ENCODE data around the gene SLC39A1. TPM values are rescaled to one million over a fixed set of nuclear protein-coding genes. Genes with fewer than 3 reads are reported as not detected.

SLC39A1 gene
- total and polyA plus RNA-seq, 9 of the 15 experiments (the other 6 are each of a cell fraction or from before 2014, with no cell fraction given) = 9.9 to 81.1 (median 62.7) TPM

DNA sequence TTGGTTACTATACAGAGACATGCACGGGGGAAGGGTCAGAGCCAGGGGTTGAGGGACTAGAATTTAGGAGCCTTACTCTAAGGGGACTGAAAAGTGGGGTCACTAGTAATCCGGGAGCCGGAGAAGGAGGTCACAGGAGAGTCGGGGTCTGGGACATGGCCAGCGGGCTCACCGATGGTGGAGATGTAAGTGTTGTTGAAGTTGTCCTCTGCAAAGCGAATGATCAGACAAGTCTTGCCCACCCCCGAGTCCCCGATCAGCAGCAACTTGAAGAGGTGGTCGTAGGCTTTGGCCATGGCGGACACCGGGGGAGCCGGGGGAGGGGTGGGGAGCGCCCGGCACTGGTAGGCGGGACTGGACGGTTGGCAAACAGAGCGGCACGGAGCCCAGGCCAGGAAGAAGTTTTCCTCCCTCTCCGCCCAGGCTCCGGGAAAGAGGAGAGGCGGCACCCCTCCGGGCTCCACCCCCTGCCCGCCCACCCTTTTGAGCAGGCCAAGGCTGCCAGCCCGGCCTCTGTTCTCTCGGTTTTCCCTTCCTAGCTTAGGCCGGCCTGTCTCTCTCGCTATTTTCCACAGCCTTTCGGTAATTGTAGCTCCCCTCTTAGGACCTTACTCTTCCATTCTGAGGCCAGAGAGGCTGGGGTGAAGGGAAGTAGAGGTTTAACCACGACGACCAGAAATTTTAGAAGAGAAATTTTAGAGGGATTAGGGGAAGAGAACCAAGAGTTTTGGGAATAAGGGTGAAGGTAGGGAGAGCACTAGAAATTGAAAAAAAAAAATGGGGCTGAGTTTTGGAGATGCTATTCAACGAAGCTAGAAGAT is 22.8 kb upstream of the SLC39A1 start, which contains the start of gene RAB13 (continued):
- TF ChIP-seq JUND (IDR thresholded peaks at IDR 0.05; ENCODE audit: borderline replicate concordance, low read depth, low read length) (no peak), JUND (tag; IDR thresholded peaks at IDR 0.05; ENCODE audit: borderline replicate concordance, low read depth, low read length) (no peak), ZNF699 (CRISPR knock-in tag; IDR thresholded peaks at IDR 0.05; ENCODE audit: insufficient replicate concordance) (no peak), HDAC3 (IDR thresholded peaks at IDR 0.05; ENCODE audit: borderline replicate concordance, partially characterized antibody) (no peak), ZBTB40 (IDR thresholded peaks at IDR 0.05) (peak; percentile 27; the same call in 1 of the 2 replicates), ZBTB40 (CRISPR knock-in tag; IDR thresholded peaks at IDR 0.05) (no peak), SMAD3 (CRISPR knock-in tag; conservative IDR thresholded peaks at IDR 0.05) (no peak), PHF8 (IDR thresholded peaks at IDR 0.05; ENCODE audit: borderline replicate concordance, low read length) (peak; percentile 43; the same call in 1 of the 2 replicates), HNRNPL (IDR thresholded peaks at IDR 0.05; ENCODE audit: low read depth, low read length) (no peak), SREBF2 (CRISPR knock-in tag; IDR thresholded peaks at IDR 0.05) (no peak), POLR2H (tag; IDR thresholded peaks at IDR 0.05; ENCODE audit: low read depth) (0 out of 2 replicates have a peak, but pooled peaks have one; percentile 20)
- TF ChIP-seq, protein P1, sequence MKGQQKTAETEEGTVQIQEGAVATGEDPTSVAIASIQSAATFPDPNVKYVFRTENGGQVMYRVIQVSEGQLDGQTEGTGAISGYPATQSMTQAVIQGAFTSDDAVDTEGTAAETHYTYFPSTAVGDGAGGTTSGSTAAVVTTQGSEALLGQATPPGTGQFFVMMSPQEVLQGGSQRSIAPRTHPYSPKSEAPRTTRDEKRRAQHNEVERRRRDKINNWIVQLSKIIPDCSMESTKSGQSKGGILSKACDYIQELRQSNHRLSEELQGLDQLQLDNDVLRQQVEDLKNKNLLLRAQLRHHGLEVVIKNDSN (CRISPR knock-in tag; IDR thresholded peaks at IDR 0.05) = 0 out of 2 replicates have a peak, but pooled peaks have one; percentile 3
- TF ChIP-seq, protein P2, sequence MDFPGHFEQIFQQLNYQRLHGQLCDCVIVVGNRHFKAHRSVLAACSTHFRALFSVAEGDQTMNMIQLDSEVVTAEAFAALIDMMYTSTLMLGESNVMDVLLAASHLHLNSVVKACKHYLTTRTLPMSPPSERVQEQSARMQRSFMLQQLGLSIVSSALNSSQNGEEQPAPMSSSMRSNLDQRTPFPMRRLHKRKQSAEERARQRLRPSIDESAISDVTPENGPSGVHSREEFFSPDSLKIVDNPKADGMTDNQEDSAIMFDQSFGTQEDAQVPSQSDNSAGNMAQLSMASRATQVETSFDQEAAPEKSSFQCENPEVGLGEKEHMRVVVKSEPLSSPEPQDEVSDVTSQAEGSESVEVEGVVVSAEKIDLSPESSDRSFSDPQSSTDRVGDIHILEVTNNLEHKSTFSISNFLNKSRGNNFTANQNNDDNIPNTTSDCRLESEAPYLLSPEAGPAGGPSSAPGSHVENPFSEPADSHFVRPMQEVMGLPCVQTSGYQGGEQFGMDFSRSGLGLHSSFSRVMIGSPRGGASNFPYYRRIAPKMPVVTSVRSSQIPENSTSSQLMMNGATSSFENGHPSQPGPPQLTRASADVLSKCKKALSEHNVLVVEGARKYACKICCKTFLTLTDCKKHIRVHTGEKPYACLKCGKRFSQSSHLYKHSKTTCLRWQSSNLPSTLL (IDR thresholded peaks at IDR 0.05) = no peak
